Endodermal cell (in vitro differentiated cells): ENCODE measurements around the gene AUTS2. TPM values are rescaled to one million over a fixed set of nuclear protein-coding genes. Genes with fewer than 3 reads are reported as not detected.

Source experiments
- DNase-seq: peaks from one replicate; pipeline ENCODE4 v3.0.0-alpha.2; 2017
- H3K27ac ChIP-seq: 2 replicates; pipeline ENCODE4 v1.5.1; 2013; ENCODE audit warnings: mild to moderate bottlenecking, low read depth, low read length, moderate library complexity
- H3K27me3 ChIP-seq: 2 replicates; pipeline ENCODE4 v1.6.1; 2013; ENCODE audit warnings: mild to moderate bottlenecking, low read length, moderate library complexity; ENCODE audit not compliant: insufficient read depth, control insufficient read depth, poor library complexity, severe bottlenecking
- H3K36me3 ChIP-seq: 2 replicates; pipeline ENCODE4 v1.7.0; 2013; ENCODE audit warnings: mild to moderate bottlenecking, low read length, moderate library complexity; ENCODE audit not compliant: control insufficient read depth, insufficient read depth
- H3K4me1 ChIP-seq: one replicate; pipeline ENCODE4 v1.7.0; 2013; ENCODE audit warnings: low read length; ENCODE audit not compliant: control insufficient read depth, insufficient read depth
- H3K4me3 ChIP-seq: 2 replicates; pipeline ENCODE4 v1.5.1; 2013; ENCODE audit warnings: mild to moderate bottlenecking, low read length, moderate library complexity
- H3K9ac ChIP-seq: 2 replicates; pipeline ENCODE4 v1.6.1; 2013; ENCODE audit warnings: mild to moderate bottlenecking, low read length, moderate library complexity; ENCODE audit not compliant: poor library complexity, severe bottlenecking; ENCODE audit errors: extremely low read depth
- H3K9me3 ChIP-seq: 2 replicates; pipeline ENCODE4 v1.6.1; 2013; ENCODE audit warnings: mild to moderate bottlenecking, low read length, moderate library complexity; ENCODE audit not compliant: control insufficient read depth
- H3K27ac Mint-ChIP-seq: 2 replicates; pipeline ENCODE4 v1.8.0; 2020; ENCODE audit warnings: mixed read lengths
- H3K27me3 Mint-ChIP-seq: 2 replicates; pipeline ENCODE4 v1.8.0; 2021; ENCODE audit warnings: mild to moderate bottlenecking, mixed read lengths; ENCODE audit not compliant: insufficient read depth
- H3K36me3 Mint-ChIP-seq: 2 replicates; pipeline ENCODE4 v1.8.0; 2020; ENCODE audit warnings: low read depth, mixed read lengths
- H3K4me1 Mint-ChIP-seq: 2 replicates; pipeline ENCODE4 v1.8.0; 2020; ENCODE audit warnings: mixed read lengths
- H3K4me3 Mint-ChIP-seq: 2 replicates; pipeline ENCODE4 v1.8.0; 2020; ENCODE audit warnings: mild to moderate bottlenecking, moderate library complexity, mixed read lengths
- H3K9me3 Mint-ChIP-seq: 2 replicates; pipeline ENCODE4 v1.8.0; 2020; ENCODE audit warnings: mild to moderate bottlenecking, mixed read lengths
- CTCF ChIP-seq: fragments of 200-600 bp; sonication (generic); conservative IDR thresholded peaks from 2 replicates; pipeline ENCODE4 v1.5.0; 2021; ENCODE audit warnings: antibody characterized with exemption, mild to moderate bottlenecking
- WGBS, 2 experiments: methylation state at CpG; one replicate each; pipeline versions ENCODE4 v1.1.5 to v1.1.7; 2013; ENCODE audit warnings: missing lambda C conversion rate in 2 of 2, mixed read lengths in 1 of 2; ENCODE audit not compliant: insufficient coverage in 1 of 2, insufficient read length in 1 of 2; 5-methylcytosine and 5-hydroxymethylcytosine counted together
- total RNA-seq, 2 donors: library from RNA; stranded (reverse); fragmentation: NEBNext Ultra II Directional in 1 of 2; extraction: Animal tissue kit (Norgen Biotek cat#: 25700) in 1 of 2; gene quantifications; 2 replicates in 1 of 2; 3 replicates in 1 of 2; pipeline ENCODE4 v1.2.1, GENCODE V29; 2021

The AUTS2 gene
- total RNA-seq, 2 donors from 2014 or later: 76.8 to 106 TPM

DNA sequence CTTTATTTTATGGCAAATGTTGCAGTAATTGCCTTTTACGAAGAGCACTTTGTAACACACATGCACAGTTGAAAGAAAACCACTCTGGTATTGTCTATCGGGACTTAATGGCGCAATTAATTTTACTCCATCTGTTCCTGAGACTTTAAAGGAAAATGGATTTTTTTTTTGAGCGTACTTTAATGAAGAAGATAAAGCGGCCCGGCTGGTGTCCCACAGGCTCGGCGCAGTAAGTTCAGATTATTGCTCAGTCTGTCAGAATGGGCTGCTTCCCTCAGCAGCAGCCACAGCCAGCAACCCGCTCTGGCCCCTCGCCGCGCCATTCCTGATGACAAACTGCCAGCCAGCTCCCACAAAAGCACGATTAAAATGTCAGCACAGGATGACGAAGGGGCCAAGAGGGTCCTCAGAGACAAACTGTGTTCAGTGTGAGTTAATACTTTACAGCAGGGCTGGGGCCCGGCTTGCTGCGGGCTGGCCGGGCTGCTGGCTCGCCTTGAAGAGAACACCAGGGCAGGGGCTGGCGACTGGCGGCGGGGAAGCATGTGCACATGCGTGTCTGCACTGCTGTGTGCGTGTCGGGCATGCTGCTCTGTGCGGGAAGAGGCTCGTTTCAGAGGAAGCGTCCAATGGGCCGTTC lies 1032.7 kb downstream of the AUTS2 start:
- DNase-seq: no peak
- Histone ChIP-seq H3K36me3 (no peaks in the 10 kb centered on the region), H3K4me3 (no peak overlapping the region), H3K9me3 (no peaks in the 10 kb centered on the region), H3K4me1 (peaks cover 19% of the 10 kb centered on the region), H3K27ac (peak overlapping the region; percentile 85), H3K9ac (no peak overlapping the region), H3K27me3 (no peaks in the 10 kb centered on the region)
- no peak overlapping the region for H3K4me3 Mint-ChIP-seq
- peaks cover 4% of the 10 kb centered on the region for H3K9me3 Mint-ChIP-seq
- H3K27ac Mint-ChIP-seq: no peak overlapping the region
- H3K4me1 Mint-ChIP-seq: peaks cover 53% of the 10 kb centered on the region
- H3K36me3 Mint-ChIP-seq: peaks cover 10% of the 10 kb centered on the region
- WGBS, 2 experiments: 88 to 92% methylated on average over 24 to 28 of the region's 28 CpGs
- peaks cover 50% of the 10 kb centered on the region for H3K27me3 Mint-ChIP-seq
- no peak for TF ChIP-seq CTCF

- Mint-ChIP-seq H3K36me3 (peaks cover 6% of the 10 kb centered on the region), H3K27me3 (peaks cover 48% of the 10 kb centered on the region), H3K27ac (no peak overlapping the region), H3K9me3 (peaks cover under 1% of the 10 kb centered on the region), H3K4me3 (no peak overlapping the region), H3K4me1 (peaks cover 56% of the 10 kb centered on the region)
- H3K4me1 ChIP-seq: peaks cover 19% of the 10 kb centered on the region
- H3K9me3 ChIP-seq: no peaks in the 10 kb centered on the region
- H3K4me3 ChIP-seq: peak overlapping the region; percentile 26
- H3K27me3 ChIP-seq: no peaks in the 10 kb centered on the region
- no peak for TF ChIP-seq CTCF
- no peak overlapping the region for H3K9ac ChIP-seq
- DNase-seq: peak; percentile 86
- no peaks in the 10 kb centered on the region for H3K36me3 ChIP-seq
- WGBS, 2 experiments: 16 to 39% methylated on average over 6 to 9 of the region's 9 CpGs
- peak overlapping the region; percentile 85 for H3K27ac ChIP-seq
Observed at GRCh38 chr7:70631718-70632117, 1033.4 kb downstream of the AUTS2 start.

DNA sequence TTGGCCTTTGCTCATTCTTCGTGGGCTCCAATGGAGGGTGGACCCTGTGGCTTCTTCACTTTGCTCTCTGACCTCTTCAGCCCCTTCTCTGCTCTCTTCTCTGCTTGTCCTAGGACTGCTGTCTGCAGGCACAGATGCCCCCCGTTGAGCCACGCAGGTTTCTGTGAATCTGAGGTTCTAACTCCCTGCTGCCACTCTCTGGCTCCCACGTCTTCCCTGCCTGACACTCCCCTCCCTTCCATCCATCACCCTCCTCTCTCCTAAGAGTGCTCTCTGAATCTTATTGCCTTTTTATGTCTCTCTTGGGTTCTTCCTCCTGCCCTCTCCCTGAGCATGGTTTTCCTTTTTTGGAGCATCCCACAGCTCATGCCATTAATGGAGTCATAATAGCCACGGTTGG lies 1034.1 kb downstream of the AUTS2 start:
- no peak for TF ChIP-seq CTCF
- Mint-ChIP-seq H3K4me1 (peaks cover 61% of the 10 kb centered on the region), H3K27ac (no peak overlapping the region), H3K36me3 (peaks cover 5% of the 10 kb centered on the region), H3K9me3 (no peaks in the 10 kb centered on the region), H3K27me3 (peaks cover 45% of the 10 kb centered on the region), H3K4me3 (no peak overlapping the region)
- Histone ChIP-seq H3K9ac (no peak overlapping the region), H3K4me3 (no peak overlapping the region), H3K27me3 (no peaks in the 10 kb centered on the region), H3K36me3 (no peaks in the 10 kb centered on the region), H3K27ac (peak overlapping the region; percentile 73), H3K4me1 (peaks cover 22% of the 10 kb centered on the region), H3K9me3 (no peaks in the 10 kb centered on the region)
- DNase-seq: no peak
- 62 to 69% methylated on average over 5 of the region's 5 CpGs for WGBS, 2 experiments
